T-helper 1 cell (primary cell): Measurements from ENCODE around the gene TNRC18.
A peak's percentile ranks its signal among the peaks of the same experiment; 100 is the strongest.

Source experiments
- DNase-seq, 5 donors: peaks; one replicate each; pipeline ENCODE4 v3.0.0-alpha.2; 2012 to 2020

The TNRC18 gene

GRCh38 chr7:5403442-5403841 lies 20.2 kb downstream of the TNRC18 start:
- no peak for DNase-seq

GRCh38 chr7:5397736-5398135 lies 25.9 kb downstream of the TNRC18 start:
- DNase-seq, result no peak

- peak; percentile 82 to 100 (median 86) for DNase-seq
These were observed 26.5 kb downstream of the TNRC18 start for GRCh38 chr7:5396999-5397663.

- peak; percentile 35 to 85 (median 48) for DNase-seq
These were observed 27.1 kb downstream of the TNRC18 start for GRCh38 chr7:5396542-5396941.

GRCh38 chr7:5395246-5395645 lies 28.4 kb downstream of the TNRC18 start:
- no peak for DNase-seq

GRCh38 chr7:5394264-5395105 lies 29.1 kb downstream of the TNRC18 start:
- no peak for DNase-seq

GRCh38 chr7:5393748-5394147 lies 29.9 kb downstream of the TNRC18 start:
- DNase-seq, result no peak

GRCh38 chr7:5393328-5393727 lies 30.3 kb downstream of the TNRC18 start:
- DNase-seq, result no peak

- DNase-seq, result no peak
These were observed 32.7 kb downstream of the TNRC18 start for GRCh38 chr7:5390918-5391317.

GRCh38 chr7:5388905-5389433 lies 34.7 kb downstream of the TNRC18 start:
- DNase-seq, result no peak

- DNase-seq, result no peak
These were observed 35.2 kb downstream of the TNRC18 start for GRCh38 chr7:5388273-5388901.

GRCh38 chr7:5387711-5388245 lies 35.9 kb downstream of the TNRC18 start:
- DNase-seq, result no peak

- no peak for DNase-seq
These were observed 39.0 kb downstream of the TNRC18 start for GRCh38 chr7:5384618-5385017.

- DNase-seq, result no peak
These were observed 40.1 kb downstream of the TNRC18 start for GRCh38 chr7:5383314-5384098.

GRCh38 chr7:5382281-5382892 lies 41.2 kb downstream of the TNRC18 start:
- no peak for DNase-seq

GRCh38 chr7:5381071-5381772 lies 42.4 kb downstream of the TNRC18 start:
- no peak for DNase-seq

- DNase-seq, result no peak
These were observed 43.1 kb downstream of the TNRC18 start for GRCh38 chr7:5380350-5381070.

GRCh38 chr7:5379546-5379945 lies 44.1 kb downstream of the TNRC18 start:
- DNase-seq, result no peak

GRCh38 chr7:5377816-5378215 lies 45.8 kb downstream of the TNRC18 start:
- no peak for DNase-seq

- DNase-seq, result no peak
These were observed 46.4 kb downstream of the TNRC18 start for GRCh38 chr7:5377279-5377678.

GRCh38 chr7:5375925-5376324 lies 47.7 kb downstream of the TNRC18 start:
- peak in 1 of 5 donors; percentile 40 for DNase-seq
